Measurements from ENCODE around the gene CCDC171. TPM values are rescaled to one million over a fixed set of nuclear protein-coding genes. Genes with fewer than 3 reads are reported as not detected.

CCDC171 gene
- total RNA-seq, 1 experiment from 2014 or later, result 2.8 TPM

DNA sequence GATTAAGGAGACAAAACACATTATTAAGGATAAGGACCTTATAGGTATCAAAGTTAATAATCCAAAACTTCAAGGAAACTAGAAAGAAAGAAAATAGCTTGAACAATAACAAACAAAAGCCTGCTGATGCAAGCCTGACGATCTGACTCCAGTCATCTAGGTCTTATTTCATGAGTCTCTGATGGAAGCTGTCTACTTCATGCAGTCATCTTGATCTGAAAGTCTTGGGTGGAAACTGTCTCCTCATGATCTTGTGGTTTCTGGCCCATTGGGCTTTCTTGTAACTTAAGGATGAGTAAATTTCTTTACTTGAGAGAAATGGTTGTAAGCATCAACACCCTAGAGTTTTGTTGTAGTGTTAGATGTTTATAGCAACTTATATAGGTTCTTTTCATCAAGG, 21.5 kb upstream of the CCDC171 start:
- ChIA-PET CTCF (interaction anchor here (1.9 kb wide), 1 partner anchor 61 kb away, joined by 6 read pairs; no protein-coding TSS in a partner anchor), POLR2A (interaction anchor here (0.6 kb wide), 1 partner anchor 15 kb away, joined by 4 read pairs; no protein-coding TSS in a partner anchor)
- TF ChIP-seq ZNF396 (CRISPR knock-in tag; IDR thresholded peaks at IDR 0.05; ENCODE audit: borderline replicate concordance) (no peak), NR2C2 (CRISPR knock-in tag; IDR thresholded peaks at IDR 0.05) (no peak), NR1H2 (CRISPR knock-in tag; IDR thresholded peaks at IDR 0.05) (no peak), TCF7 (CRISPR knock-in tag; IDR thresholded peaks at IDR 0.05; ENCODE audit: low read depth) (no peak), JAZF1 (CRISPR knock-in tag; IDR thresholded peaks at IDR 0.05) (no peak), ESRRA (CRISPR knock-in tag; IDR thresholded peaks at IDR 0.05; ENCODE audit: borderline replicate concordance) (no peak), ZNF317 (CRISPR knock-in tag; IDR thresholded peaks at IDR 0.05; ENCODE audit: borderline replicate concordance, low read depth) (no peak), ZNF219 (CRISPR knock-in tag; IDR thresholded peaks at IDR 0.05; ENCODE audit: borderline replicate concordance) (no peak), GRHL2 (CRISPR knock-in tag; IDR thresholded peaks at IDR 0.05; ENCODE audit: insufficient replicate concordance, severe bottlenecking) (no peak), CREM (CRISPR knock-in tag; IDR thresholded peaks at IDR 0.05) (no peak), MLX (CRISPR knock-in tag; IDR thresholded peaks at IDR 0.05) (no peak), IRF1 (CRISPR knock-in tag; IDR thresholded peaks at IDR 0.05) (no peak), FOXP1 (CRISPR knock-in tag; IDR thresholded peaks at IDR 0.05; ENCODE audit: borderline replicate concordance) (no peak)
- H3K4me3 Mint-ChIP-seq, result no peak overlapping the region
- no peak for ATAC-seq
- H3K36me3 Mint-ChIP-seq, result no peaks in the 10 kb centered on the region
- DNase-seq (ENCODE audit: low spot score), result no peak
- no peaks in the 10 kb centered on the region for H3K27me3 Mint-ChIP-seq (ENCODE audit: low read depth)
- H3K9me3 Mint-ChIP-seq, result no peaks in the 10 kb centered on the region
- no peaks in the 10 kb centered on the region for H3K4me1 Mint-ChIP-seq
- H3K27ac Mint-ChIP-seq, result no peak overlapping the region

- no peaks in the 10 kb centered on the region for H3K27me3 Mint-ChIP-seq (ENCODE audit: low read depth)
- H3K4me1 Mint-ChIP-seq, result peaks cover 6% of the 10 kb centered on the region; the same call in 1 of the 2 replicates
- ChIA-PET POLR2A (no interaction called here), CTCF (interaction anchor here (0.8 to 2.1 kb wide), 4 partner anchors 9 to 81 kb away, joined by 4 to 6 read pairs (median 4); partner anchors contain the start of gene CCDC171)
- ATAC-seq (no peak), DNase-seq (ENCODE audit: low spot score) (no peak)
- no peaks in the 10 kb centered on the region for H3K36me3 Mint-ChIP-seq
- H3K4me3 Mint-ChIP-seq, result no peak overlapping the region
- peaks cover 9% of the 10 kb centered on the region for H3K9me3 Mint-ChIP-seq
- H3K27ac Mint-ChIP-seq, result no peak overlapping the region
- TF ChIP-seq ATF1 (CRISPR knock-in tag; IDR thresholded peaks at IDR 0.05) (no peak), HMGA2 (CRISPR knock-in tag; IDR thresholded peaks at IDR 0.05) (no peak), OVOL2 (CRISPR knock-in tag; IDR thresholded peaks at IDR 0.05; ENCODE audit: borderline replicate concordance) (no peak), CREM (CRISPR knock-in tag; IDR thresholded peaks at IDR 0.05) (no peak), RORB (CRISPR knock-in tag; IDR thresholded peaks at IDR 0.05) (no peak), JAZF1 (CRISPR knock-in tag; IDR thresholded peaks at IDR 0.05) (no peak), PRDM15 (CRISPR knock-in tag; IDR thresholded peaks at IDR 0.05) (no peak)
- TF ChIP-seq, protein P1, sequence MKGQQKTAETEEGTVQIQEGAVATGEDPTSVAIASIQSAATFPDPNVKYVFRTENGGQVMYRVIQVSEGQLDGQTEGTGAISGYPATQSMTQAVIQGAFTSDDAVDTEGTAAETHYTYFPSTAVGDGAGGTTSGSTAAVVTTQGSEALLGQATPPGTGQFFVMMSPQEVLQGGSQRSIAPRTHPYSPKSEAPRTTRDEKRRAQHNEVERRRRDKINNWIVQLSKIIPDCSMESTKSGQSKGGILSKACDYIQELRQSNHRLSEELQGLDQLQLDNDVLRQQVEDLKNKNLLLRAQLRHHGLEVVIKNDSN (CRISPR knock-in tag; IDR thresholded peaks at IDR 0.05), result no peak
- TF ChIP-seq, protein P2, sequence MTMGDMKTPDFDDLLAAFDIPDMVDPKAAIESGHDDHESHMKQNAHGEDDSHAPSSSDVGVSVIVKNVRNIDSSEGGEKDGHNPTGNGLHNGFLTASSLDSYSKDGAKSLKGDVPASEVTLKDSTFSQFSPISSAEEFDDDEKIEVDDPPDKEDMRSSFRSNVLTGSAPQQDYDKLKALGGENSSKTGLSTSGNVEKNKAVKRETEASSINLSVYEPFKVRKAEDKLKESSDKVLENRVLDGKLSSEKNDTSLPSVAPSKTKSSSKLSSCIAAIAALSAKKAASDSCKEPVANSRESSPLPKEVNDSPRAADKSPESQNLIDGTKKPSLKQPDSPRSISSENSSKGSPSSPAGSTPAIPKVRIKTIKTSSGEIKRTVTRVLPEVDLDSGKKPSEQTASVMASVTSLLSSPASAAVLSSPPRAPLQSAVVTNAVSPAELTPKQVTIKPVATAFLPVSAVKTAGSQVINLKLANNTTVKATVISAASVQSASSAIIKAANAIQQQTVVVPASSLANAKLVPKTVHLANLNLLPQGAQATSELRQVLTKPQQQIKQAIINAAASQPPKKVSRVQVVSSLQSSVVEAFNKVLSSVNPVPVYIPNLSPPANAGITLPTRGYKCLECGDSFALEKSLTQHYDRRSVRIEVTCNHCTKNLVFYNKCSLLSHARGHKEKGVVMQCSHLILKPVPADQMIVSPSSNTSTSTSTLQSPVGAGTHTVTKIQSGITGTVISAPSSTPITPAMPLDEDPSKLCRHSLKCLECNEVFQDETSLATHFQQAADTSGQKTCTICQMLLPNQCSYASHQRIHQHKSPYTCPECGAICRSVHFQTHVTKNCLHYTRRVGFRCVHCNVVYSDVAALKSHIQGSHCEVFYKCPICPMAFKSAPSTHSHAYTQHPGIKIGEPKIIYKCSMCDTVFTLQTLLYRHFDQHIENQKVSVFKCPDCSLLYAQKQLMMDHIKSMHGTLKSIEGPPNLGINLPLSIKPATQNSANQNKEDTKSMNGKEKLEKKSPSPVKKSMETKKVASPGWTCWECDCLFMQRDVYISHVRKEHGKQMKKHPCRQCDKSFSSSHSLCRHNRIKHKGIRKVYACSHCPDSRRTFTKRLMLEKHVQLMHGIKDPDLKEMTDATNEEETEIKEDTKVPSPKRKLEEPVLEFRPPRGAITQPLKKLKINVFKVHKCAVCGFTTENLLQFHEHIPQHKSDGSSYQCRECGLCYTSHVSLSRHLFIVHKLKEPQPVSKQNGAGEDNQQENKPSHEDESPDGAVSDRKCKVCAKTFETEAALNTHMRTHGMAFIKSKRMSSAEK (CRISPR knock-in tag; IDR thresholded peaks at IDR 0.05; ENCODE audit: borderline replicate concordance), result no peak
Measured at GRCh38 chr9:15541872-15542271, 11.0 kb upstream of the CCDC171 start.
